Stimulated activated CD8-positive, alpha-beta memory T cell treated with anti-CD3 and anti-CD28 coated beads, Interleukin-7, amount 100 ng/mL, for 48 hours (primary cell): ENCODE measurements around the gene INSIG1.

Source experiments
- DNase-seq, 2 donors: peaks; one replicate each; pipeline ENCODE4 v3.0.0-alpha.2; 2020; ENCODE audit warnings: low read depth in 1 of 2; ENCODE audit errors: extremely low read depth in 1 of 2

INSIG1 gene

DNA sequence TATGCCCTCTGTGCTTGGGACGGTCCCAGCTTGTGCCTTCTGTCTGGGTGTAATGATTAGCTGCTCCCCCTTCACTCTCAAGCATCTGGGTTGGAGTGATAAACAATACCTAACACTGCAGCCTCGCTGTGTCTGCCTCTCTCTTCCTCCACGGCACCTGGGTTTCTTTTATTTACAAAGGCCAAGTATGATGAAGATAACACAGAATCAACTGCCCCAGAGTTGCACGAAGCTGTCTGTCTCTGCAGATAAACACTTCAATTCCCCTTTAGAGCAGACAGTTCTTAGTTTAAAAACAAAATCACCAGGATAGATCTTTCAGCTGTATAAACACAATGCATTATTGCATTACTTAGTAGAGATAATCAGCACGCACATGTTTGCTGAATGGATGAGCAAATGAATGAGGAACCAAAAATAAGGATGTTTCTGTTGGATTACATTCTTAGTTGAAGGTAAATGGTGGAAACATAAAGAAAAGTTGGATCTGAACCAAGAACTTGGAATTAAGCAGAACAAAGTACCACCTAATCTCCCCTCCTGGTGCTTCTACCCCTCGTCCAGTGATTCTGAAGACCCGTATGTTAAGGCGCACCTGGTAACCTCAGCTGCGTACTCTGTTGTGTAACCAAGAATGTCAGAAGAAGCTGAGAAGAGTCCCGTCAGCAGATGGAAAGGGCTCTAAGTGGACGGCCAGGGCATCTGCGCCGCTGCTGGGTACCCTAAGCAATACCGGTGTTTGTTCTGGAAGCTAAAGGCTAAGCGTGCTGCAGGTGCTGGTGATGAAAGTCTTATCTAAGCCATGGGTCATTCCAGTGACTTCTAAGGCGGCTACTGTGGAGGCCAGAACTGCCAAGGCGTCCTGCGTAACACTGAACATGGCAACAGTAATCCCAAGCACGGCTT lies 26.6 kb downstream of the INSIG1 start:
- no peak for DNase-seq

DNA sequence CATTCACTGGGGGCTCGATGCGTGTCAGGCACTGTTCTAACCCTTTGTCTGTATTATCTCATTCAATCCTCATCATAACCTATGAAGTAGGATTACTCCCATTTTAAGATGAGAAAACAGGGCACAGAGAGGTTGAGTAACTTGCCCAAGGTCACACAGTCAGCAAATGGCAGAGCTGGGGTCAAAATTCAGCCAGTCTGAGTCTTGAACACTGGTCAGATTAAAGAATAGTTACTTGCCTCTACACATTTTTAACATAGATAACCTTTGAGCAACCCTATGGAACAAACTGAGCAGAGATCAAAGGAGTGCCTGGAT lies 27.2 kb downstream of the INSIG1 start:
- DNase-seq, result no peak

DNA sequence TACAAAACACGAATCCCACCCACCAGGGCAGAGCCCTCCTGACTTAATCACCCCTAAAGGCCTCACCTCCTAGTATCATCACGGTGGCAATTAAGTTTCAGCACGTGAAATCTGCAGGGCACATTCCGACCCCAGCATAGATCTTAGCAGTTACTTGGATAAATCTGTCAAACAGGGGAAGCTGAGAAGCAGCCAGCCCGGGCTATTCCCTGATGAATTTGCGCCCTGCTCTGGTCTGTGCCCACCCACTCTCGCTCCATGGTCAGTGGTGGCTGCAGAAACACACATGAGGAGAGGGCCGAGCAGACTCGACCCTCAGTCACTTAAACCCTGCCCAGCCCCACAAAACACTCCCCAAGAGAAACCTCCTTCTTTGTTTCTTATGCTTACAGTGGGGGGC lies 28.7 kb downstream of the INSIG1 start:
- no peak for DNase-seq

GRCh38 chr7:155327590-155328320 lies 30.1 kb downstream of the INSIG1 start:
- DNase-seq, result no peak

DNA sequence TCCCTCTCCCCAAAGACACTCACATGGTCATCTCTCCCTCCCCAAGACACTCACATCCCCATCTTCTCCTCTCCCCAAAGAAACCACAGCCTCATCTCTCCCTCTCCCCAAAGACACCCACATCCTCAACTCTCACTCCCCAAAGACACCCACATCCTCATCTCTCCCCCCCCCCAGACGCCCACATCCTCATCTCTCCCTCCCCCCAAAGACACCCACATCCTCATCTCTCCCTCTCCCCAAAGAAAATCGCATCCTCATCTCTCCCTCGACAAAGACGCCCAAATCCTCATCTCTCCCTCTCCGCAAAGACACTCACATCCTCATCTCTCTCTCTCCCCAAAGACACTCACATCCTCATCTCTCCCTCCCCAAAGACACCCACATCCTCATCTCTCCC lies 31.5 kb downstream of the INSIG1 start:
- no peak for DNase-seq

DNA sequence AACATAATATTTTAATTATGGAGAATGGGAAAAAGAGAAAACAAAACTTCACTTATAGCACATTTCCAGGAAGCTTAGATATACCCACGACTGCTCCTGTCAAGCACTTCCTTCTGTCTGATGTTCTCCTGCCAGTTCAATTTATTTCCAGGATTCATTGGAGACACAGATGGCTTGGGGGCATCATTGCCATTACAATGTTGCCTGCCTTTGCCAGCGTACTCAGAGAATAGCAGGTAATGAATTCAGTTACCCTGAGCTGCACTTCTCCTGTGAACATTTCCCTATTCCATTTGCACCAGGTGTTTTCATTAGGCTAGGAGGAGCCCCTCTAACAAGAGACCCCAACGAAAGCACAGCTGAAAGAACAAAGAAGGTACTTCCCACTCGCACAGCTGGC lies 33.7 kb downstream of the INSIG1 start:
- DNase-seq, result no peak

GRCh38 chr7:155333346-155334234 lies 35.9 kb downstream of the INSIG1 start:
- no peak for DNase-seq

GRCh38 chr7:155336812-155337602 lies 39.3 kb downstream of the INSIG1 start:
- no peak for DNase-seq

GRCh38 chr7:155337946-155338631 lies 40.4 kb downstream of the INSIG1 start:
- no peak for DNase-seq

- peak in 1 of 2 donors; percentile 29 for DNase-seq
These were observed 41.1 kb downstream of the INSIG1 start for GRCh38 chr7:155338632-155339320.

- DNase-seq, result no peak
These were observed 41.8 kb downstream of the INSIG1 start for GRCh38 chr7:155339474-155339873.

DNA sequence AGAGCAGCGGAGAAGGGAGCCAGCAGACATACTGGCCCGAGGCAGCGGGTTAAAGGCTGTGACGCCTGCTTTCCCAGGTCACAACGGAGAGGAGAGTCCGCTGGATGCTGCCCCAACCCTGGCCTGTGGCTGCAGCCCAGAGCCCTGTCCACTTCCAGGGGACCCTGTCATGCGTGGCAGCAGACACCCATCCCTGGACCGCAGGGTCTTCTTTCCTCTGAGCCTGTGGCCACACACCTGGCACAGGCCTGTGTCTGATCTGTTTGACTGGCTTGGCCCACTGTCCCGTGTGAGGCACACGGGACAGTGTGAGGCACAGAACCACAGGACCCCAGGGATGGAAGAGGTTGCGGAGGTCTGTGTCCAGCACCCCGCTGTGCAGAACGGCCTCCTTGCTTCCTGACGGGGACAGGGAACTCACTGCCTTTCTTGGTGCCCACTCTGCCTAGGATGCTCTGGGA lies 42.4 kb downstream of the INSIG1 start:
- DNase-seq, result no peak

DNA sequence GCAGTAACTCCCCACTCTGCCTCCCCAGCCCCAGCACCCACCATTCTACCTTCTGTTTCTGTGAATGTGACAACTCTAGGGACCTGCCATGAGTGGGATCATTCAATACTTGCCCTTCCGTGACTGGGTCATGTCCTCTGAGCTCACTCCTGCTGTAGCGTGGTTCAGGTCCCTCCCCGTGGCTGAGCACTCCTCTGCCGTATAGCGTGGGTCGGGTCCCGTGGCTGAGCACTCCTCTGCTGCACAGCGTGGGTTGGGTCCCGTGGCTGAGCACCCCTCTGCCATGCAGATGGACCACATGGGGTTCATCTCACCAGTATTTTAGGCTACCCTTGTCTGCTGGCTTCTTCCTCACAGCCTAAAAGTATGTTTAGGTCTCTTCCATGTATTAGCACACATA lies 43.0 kb downstream of the INSIG1 start:
- no peak for DNase-seq

- DNase-seq, result no peak
These were observed 43.8 kb downstream of the INSIG1 start for GRCh38 chr7:155341463-155341983.

DNA sequence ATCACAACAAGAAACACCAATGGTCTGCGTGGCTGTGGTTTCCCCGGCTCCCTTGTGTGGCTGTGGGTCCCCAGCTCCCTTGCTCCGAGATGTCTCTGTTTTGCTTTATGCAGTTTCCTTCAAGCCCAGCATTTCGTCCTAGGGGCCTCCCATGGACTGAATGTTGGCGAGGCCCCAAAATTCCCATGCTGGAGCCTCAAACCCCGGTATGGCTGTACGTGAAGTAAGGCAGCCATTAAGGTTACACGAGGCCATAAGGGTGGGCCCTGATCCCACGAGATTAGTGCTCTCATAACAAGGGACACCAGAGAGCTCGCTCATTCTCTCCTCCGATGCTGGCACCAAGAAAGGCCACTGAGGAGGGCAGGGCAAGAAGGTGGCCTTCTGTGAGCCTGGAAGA lies 44.6 kb downstream of the INSIG1 start:
- no peak for DNase-seq

GRCh38 chr7:155343150-155343549 lies 45.5 kb downstream of the INSIG1 start:
- no peak for DNase-seq

DNA sequence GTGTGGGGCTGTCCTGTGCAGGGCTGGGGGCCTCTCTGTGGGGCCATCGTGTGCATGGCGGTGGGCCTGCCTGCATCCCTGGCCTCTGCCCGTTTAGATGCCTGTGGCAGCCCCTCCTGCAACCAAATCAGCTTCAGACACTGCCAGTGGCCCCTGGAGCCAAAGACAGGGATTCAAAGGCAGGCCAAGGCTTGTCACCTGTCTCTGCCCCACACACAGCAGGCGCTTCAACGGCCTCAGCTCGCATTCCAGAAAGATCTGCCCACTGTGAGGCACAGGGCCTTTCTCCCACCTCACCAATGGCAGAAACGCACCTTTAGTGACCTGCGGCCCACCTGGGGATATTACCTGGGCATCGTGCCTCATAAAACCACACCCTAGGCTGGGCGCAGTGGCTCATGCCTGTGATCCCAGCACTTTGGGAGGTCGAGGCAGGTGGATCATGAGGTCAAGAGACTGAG lies 46.0 kb downstream of the INSIG1 start:
- no peak for DNase-seq

- DNase-seq, result no peak
These were observed 46.6 kb downstream of the INSIG1 start for GRCh38 chr7:155344270-155344617.
